Measurements from ENCODE around the gene PRPF8. TPM values are rescaled to one million over a fixed set of nuclear protein-coding genes. Genes with fewer than 3 reads are reported as not detected.

Gene PRPF8
- total RNA-seq, 1 experiment from 2014 or later, result 398 TPM

DNA sequence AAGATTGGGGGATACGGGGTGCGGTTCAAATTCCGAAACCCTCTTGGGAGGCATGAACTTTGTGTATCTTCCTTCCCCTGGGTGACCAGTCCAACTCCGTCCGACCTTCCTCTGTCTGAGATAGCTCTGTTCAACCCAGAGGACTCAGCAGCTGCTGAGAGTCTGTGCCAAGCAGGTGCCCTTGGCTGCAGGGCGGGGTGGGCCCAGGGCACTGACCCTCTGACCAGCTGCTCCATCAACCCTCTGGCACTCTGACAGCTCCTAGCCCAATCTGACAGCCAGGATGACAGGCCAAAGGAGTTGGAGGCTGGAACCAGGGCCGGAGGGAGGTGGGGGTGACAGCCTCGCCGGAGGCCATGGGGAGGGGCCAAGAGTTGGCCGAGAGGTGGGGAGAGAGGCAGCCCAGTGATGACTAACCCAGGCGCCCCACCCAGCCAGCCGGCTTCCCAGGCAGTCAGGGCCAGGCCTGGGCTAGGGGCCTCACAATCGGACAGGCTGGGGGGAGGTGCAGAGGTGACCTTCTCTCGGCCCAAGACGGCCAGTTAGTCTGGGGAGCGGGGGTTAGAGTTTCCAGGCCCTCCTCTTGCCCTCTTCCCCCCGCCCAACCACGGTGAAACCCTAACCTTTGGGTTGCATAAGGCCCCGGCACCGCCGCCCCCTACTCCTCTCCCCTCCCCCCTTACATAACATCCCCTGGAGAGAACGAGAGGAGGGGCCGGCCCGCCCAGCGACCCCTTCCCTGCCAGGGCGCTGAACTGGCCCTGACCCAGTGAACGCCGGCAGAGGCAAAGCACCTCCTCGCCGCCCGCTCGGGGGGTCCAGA, 30.5 kb upstream of the PRPF8 start:
- intact Hi-C loops (cut with micrococcal nuclease; ENCODE audit: unreplicated experiment), result loop anchor here (2.0 to 10.0 kb wide), 2 partner anchors 46 to 150 kb away; no protein-coding TSS in a partner anchor
- Mint-ChIP-seq H3K27me3 (ENCODE audit: insufficient read depth, unreplicated experiment) (no peaks in the 10 kb centered on the region), H3K27ac (ENCODE audit: unreplicated experiment) (peak overlapping the region; percentile 99), H3K4me1 (ENCODE audit: low read depth, unreplicated experiment) (peaks cover 45% of the 10 kb centered on the region), H3K36me3 (ENCODE audit: insufficient read depth, unreplicated experiment) (peaks cover 76% of the 10 kb centered on the region), H3K4me3 (ENCODE audit: unreplicated experiment) (peak overlapping the region; percentile 85), H3K9me3 (ENCODE audit: unreplicated experiment) (no peaks in the 10 kb centered on the region)
- Histone ChIP-seq H3K27me3 (replicated peaks; ENCODE audit: control insufficient read depth, insufficient read depth, low read length) (no peaks in the 10 kb centered on the region), H3K4me1 (peaks cover 36% of the 10 kb centered on the region), H3K9me3 (no peaks in the 10 kb centered on the region), H3K36me3 (ENCODE audit: control insufficient read depth, insufficient read depth, low read length) (peaks cover 5% of the 10 kb centered on the region), H3K4me3 (ENCODE audit: low read depth, low read length) (peak overlapping the region; percentile 94)
- TF ChIP-seq, protein P1, sequence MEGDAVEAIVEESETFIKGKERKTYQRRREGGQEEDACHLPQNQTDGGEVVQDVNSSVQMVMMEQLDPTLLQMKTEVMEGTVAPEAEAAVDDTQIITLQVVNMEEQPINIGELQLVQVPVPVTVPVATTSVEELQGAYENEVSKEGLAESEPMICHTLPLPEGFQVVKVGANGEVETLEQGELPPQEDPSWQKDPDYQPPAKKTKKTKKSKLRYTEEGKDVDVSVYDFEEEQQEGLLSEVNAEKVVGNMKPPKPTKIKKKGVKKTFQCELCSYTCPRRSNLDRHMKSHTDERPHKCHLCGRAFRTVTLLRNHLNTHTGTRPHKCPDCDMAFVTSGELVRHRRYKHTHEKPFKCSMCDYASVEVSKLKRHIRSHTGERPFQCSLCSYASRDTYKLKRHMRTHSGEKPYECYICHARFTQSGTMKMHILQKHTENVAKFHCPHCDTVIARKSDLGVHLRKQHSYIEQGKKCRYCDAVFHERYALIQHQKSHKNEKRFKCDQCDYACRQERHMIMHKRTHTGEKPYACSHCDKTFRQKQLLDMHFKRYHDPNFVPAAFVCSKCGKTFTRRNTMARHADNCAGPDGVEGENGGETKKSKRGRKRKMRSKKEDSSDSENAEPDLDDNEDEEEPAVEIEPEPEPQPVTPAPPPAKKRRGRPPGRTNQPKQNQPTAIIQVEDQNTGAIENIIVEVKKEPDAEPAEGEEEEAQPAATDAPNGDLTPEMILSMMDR (IDR thresholded peaks at IDR 0.05; ENCODE audit: insufficient read depth in 1 of 2, low read depth in 1 of 2, low read length in 1 of 2, severe bottlenecking in 1 of 2, unreplicated experiment in 1 of 2), result no peak
- peak; percentile 94 to 95 for DNase-seq
- no TSS peak for BruUV-seq (replicated peaks)
- ChIA-PET CTCF (interaction anchor here (0.8 to 2.5 kb wide), 7 partner anchors 18 to 72 kb away, joined by 3 to 28 read pairs (median 12); partner anchors contain the start of gene RILP), POLR2A (interaction anchor here (0.5 to 3.4 kb wide), 13 partner anchors 9 to 577 kb away, joined by 3 to 81 read pairs (median 9); partner anchors contain the start of genes INPP5K, PRPF8, RILP and SERPINF2)

DNA sequence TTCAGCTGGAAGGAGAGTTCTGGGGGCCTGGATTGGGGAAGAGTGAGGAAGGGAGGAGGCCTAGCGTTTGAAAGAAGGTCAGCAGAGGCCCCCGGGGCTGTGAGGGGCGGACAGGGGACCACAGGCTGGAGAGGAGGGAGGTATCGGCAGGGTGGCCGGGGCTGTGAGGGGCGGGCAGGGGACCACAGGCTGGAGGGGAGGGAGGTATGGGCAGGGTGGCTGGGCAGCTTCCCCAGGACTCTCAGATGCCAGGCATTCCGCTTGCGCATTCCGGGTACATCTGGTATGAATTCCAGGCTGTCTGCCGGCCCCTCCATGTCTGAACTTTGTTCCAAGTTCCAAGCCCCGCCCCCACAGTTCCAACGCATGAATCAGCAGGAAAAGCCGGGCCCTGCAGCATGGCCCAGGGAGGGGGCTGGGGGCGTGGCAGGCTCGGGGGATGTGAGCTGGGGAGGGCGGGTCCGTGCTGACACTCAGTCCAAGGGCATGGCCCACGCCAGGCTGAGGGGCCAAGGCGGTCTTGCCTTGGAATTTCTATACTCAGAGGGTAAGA, 29.8 kb upstream of the PRPF8 start:
- H3K9me3 ChIP-seq, result no peaks in the 10 kb centered on the region
- no peaks in the 10 kb centered on the region for H3K9me3 Mint-ChIP-seq (ENCODE audit: unreplicated experiment)
- TF ChIP-seq, protein P1 (IDR thresholded peaks at IDR 0.05; ENCODE audit: insufficient read depth in 1 of 2, low read depth in 1 of 2, low read length in 1 of 2, severe bottlenecking in 1 of 2, unreplicated experiment in 1 of 2), result no peak
- no peaks in the 10 kb centered on the region for H3K27me3 ChIP-seq (replicated peaks; ENCODE audit: control insufficient read depth, insufficient read depth, low read length)
- H3K4me3 Mint-ChIP-seq (ENCODE audit: unreplicated experiment), result peak overlapping the region; percentile 85
- CTCF ChIA-PET, result interaction anchor here (0.8 to 2.5 kb wide), 6 partner anchors 8 to 151 kb away, joined by 3 to 28 read pairs (median 5); partner anchors contain the start of gene RILP
- H3K4me3 ChIP-seq (ENCODE audit: low read depth, low read length), result peak overlapping the region; percentile 94
- peaks cover 5% of the 10 kb centered on the region for H3K36me3 ChIP-seq (ENCODE audit: control insufficient read depth, insufficient read depth, low read length)
- POLR2A ChIA-PET, result interaction anchor here (1.0 to 3.4 kb wide), 4 partner anchors 30 to 65 kb away, joined by 3 to 81 read pairs (median 12); partner anchors contain the start of gene PRPF8
- H3K27ac Mint-ChIP-seq (ENCODE audit: unreplicated experiment), result peak overlapping the region; percentile 99
- intact Hi-C loops (cut with micrococcal nuclease; ENCODE audit: unreplicated experiment), result loop anchor here (2.0 to 10.0 kb wide), 2 partner anchors 46 to 150 kb away; no protein-coding TSS in a partner anchor
- H3K36me3 Mint-ChIP-seq (ENCODE audit: insufficient read depth, unreplicated experiment), result peaks cover 76% of the 10 kb centered on the region
- H3K27me3 Mint-ChIP-seq (ENCODE audit: insufficient read depth, unreplicated experiment), result no peaks in the 10 kb centered on the region
- peaks cover 45% of the 10 kb centered on the region for H3K4me1 Mint-ChIP-seq (ENCODE audit: low read depth, unreplicated experiment)
- BruUV-seq (replicated peaks), result no TSS peak
- H3K4me1 ChIP-seq, result peaks cover 36% of the 10 kb centered on the region
- peak; percentile 100 for DNase-seq

DNA sequence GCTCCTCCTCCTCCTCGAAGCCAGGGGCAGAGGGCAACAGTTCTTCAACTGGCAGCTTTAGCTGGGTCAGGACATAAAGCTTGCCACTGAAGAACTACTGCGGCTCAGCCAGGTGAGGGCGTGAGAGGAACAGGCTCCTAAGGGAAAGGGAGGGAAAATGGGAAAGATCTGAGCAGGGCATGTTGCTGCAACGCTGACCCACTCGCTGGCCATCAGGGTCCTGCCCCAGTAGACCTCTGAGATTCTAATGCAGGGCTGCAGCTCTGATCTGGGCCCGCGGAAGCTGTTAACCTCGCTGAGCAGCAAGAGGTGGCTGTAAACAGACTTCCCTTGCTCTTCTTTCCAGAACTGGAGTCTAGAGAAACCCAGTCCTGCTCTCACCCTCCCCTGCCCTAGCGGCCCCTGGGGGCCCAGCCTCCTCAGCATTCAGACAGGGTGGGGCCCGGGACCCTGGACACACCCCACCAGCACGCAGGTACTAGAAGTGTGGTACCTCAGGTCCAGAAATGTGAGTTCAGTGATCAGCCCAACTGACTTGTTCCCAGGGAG, 29.3 kb upstream of the PRPF8 start:
- peaks cover 45% of the 10 kb centered on the region for H3K4me1 Mint-ChIP-seq (ENCODE audit: low read depth, unreplicated experiment)
- H3K9me3 Mint-ChIP-seq (ENCODE audit: unreplicated experiment), result no peaks in the 10 kb centered on the region
- BruUV-seq (replicated peaks), result no TSS peak
- H3K27me3 Mint-ChIP-seq (ENCODE audit: insufficient read depth, unreplicated experiment), result no peaks in the 10 kb centered on the region
- intact Hi-C loops (cut with micrococcal nuclease; ENCODE audit: unreplicated experiment), result loop anchor here (2.0 to 10.0 kb wide), 2 partner anchors 45 to 151 kb away; no protein-coding TSS in a partner anchor
- H3K4me3 Mint-ChIP-seq (ENCODE audit: unreplicated experiment), result peak overlapping the region; percentile 85
- peak; percentile 78 to 85 for DNase-seq
- Histone ChIP-seq H3K9me3 (no peaks in the 10 kb centered on the region), H3K4me1 (peaks cover 36% of the 10 kb centered on the region), H3K27me3 (replicated peaks; ENCODE audit: control insufficient read depth, insufficient read depth, low read length) (no peaks in the 10 kb centered on the region), H3K4me3 (ENCODE audit: low read depth, low read length) (peak overlapping the region; percentile 94), H3K36me3 (ENCODE audit: control insufficient read depth, insufficient read depth, low read length) (peaks cover 5% of the 10 kb centered on the region)
- peak overlapping the region; percentile 99 for H3K27ac Mint-ChIP-seq (ENCODE audit: unreplicated experiment)
- TF ChIP-seq, protein P1 (IDR thresholded peaks at IDR 0.05; ENCODE audit: insufficient read depth in 1 of 2, low read depth in 1 of 2, low read length in 1 of 2, severe bottlenecking in 1 of 2, unreplicated experiment in 1 of 2), result peak; percentile 52 to 73
- POLR2A ChIA-PET, result interaction anchor here (0.6 to 2.5 kb wide), 5 partner anchors 10 to 72 kb away, joined by 3 to 20 read pairs (median 3); partner anchors contain the start of genes PRPF8 and WDR81
- CTCF ChIA-PET, result interaction anchor here (0.7 to 2.5 kb wide), 8 partner anchors 8 to 151 kb away, joined by 3 to 28 read pairs (median 4); partner anchors contain the start of genes RILP, RPA1 and SMYD4
- H3K36me3 Mint-ChIP-seq (ENCODE audit: insufficient read depth, unreplicated experiment), result peaks cover 76% of the 10 kb centered on the region
